HG03108 (cell line): Measurements from ENCODE around the gene ZNF546.

Experiments used
- ATAC-seq: cut with Tn5 transposase; IDR thresholded peaks from one replicate; pipeline ENCODE4 v1.9.1; 2021; ENCODE audit warnings: moderate library complexity; ENCODE audit not compliant: unreplicated experiment

ZNF546 gene

GRCh38 chr19:40054632-40055031 is 57.8 kb downstream of the ZNF546 start:
- no peak for ATAC-seq

- ATAC-seq, result no peak
Observed at GRCh38 chr19:40055049-40055448, 58.2 kb downstream of the ZNF546 start.

- peak; percentile 89 for ATAC-seq
Observed at GRCh38 chr19:40055832-40056504, 59.1 kb downstream of the ZNF546 start, which contains the start of gene ZNF780B. TSS of gene ZNF780B (minus strand) at chr19:40056231. CDS start at chr19:40050332, 5,899 bp downstream.

- no peak for ATAC-seq
Observed at GRCh38 chr19:40056505-40056904, 59.6 kb downstream of the ZNF546 start.

GRCh38 chr19:40057166-40057565 is 60.3 kb downstream of the ZNF546 start:
- ATAC-seq, result no peak

- no peak for ATAC-seq
Observed at GRCh38 chr19:40059624-40060023, 62.8 kb downstream of the ZNF546 start.

GRCh38 chr19:40070058-40070457 is 73.2 kb downstream of the ZNF546 start:
- ATAC-seq, result no peak
